Hematopoietic multipotent progenitor cell treated with erythropoietin and hydrocortisone succinate and interleukin-3 and kit ligand, for 4 days (in vitro differentiated cells): ENCODE measurements around the gene IQSEC1.

Source experiments
- DNase-seq: peaks from one replicate; pipeline ENCODE4 v3.0.0-alpha.2; 2015

Gene IQSEC1

DNA sequence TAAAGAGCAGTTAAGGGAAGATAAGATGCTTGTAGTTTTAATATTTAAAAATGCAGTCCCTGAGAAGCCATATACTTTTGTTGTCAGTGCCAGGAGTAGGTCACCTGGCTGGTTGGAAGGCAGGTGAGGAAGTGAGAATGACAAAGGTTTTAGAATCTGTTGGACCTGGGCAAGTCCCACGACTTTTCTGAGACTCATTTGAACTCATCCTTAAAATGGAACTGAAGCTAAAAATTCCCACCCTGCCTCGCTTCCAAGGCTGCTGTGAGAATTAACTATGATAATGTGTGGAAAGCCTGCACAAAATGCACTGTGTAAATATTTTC is 77.1 kb downstream of the IQSEC1 start:
- no peak for DNase-seq

DNA sequence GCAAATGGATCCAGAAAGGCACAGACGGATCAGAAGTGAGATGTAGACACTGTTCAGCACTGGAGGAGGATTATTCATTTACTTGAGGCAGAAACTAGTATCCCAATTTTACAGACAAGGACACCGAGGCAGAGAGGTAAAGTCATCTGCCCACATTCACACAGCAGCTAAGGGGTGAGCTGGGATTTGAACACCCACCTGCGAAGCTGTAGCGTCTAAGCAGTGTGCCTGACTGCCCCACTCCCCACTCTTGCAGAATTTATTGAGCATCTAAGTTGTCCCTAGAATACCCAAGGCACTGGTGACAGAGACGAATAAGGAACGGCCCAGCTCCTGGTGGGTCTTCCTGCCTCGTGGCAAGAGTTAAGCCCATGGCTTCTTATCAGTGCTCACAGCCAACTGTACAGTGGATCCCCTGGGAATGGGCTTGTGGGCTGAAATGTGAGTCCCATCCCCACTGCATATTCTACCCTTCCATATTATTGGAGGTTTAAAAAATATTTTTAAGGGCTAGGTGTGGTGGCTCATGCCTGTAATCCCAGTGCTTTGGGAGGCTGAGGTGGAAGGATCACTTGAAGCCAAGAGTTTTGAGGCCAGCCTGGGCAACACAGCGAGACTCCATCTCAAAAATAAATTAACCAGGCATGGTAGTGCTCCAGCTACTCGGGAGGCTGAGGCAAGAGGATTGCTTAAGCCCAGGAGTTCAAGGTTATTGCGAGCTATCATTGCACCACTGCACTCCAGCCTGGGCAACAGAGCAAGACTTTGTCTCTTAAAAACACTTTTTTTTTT is 77.6 kb downstream of the IQSEC1 start:
- DNase-seq, result peak; percentile 33

DNA sequence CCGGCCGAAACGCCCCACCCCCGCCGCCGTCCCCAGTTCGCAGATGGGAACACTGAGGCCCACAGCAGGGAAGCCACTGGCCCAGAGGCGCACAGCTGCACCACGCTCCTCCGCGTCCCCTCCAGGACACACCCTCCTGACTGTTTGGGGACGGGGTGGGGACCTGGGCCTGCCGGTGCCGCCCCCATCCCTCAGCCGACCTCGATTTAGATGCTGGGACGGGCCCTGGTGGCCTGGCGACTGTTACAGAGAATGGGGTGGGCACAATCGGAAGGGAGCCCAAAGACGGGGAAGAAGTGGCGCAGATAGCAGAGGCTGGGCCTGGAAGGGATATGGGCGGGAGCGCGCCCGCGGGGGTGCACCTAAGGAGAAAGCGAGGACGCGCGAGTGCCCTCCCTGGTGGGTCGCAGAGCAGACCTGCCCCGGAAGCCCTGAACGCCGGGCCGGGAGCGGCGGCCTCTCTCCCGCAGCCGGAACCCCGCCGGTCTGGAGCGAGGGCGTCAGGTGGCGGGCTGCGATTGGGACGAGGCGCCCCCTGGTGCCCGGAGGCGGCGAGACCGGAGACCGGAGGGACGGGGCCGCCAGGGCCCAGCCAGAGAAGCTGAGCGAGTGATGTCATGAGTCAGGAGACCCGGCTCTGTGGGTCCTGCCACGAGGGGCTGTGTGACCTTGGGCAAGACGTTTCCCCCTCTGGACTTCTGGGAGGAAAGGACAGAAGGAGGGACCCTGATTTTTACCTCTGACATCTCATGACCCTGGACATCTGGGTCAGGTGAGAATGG is 78.4 kb downstream of the IQSEC1 start:
- peak; percentile 94 for DNase-seq

DNA sequence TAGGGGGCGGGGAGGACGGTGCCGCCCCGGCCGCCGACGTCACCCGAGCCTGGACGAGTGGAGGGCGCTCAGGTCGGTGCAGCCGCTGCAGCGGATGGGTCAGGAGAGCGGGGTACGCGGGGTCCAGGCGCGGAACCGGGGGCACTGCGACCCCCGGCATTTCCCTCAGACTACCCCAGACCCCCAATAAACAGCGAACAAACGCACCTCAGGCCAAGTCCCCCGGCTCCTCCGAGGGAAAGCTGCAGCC is 78.9 kb downstream of the IQSEC1 start:
- peak; percentile 36 for DNase-seq

- peak; percentile 55 for DNase-seq
Measured at GRCh38 chr3:12993517-12994356, 79.5 kb downstream of the IQSEC1 start.

GRCh38 chr3:12992629-12993516 is 80.4 kb downstream of the IQSEC1 start:
- DNase-seq, result peak; percentile 25

GRCh38 chr3:12991861-12992281 is 81.4 kb downstream of the IQSEC1 start:
- no peak for DNase-seq

DNA sequence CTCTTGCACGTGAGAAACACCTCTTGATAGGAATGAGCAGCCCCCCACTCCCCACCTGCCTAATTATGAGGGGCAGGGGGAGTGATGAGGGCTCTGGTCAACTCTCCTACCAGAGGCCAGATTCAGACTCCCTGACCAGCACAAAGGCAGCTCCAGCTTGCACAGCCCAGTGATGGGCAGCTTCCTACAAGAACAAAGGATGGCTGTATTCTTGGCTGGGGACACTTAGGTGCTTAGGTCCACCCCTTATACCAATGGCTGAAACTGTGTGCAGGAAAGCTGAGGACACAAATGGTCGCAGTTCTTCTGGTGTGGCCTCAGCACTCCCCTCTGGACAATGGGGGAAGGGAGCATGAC is 81.8 kb downstream of the IQSEC1 start:
- no peak for DNase-seq

- DNase-seq, result no peak
Measured at GRCh38 chr3:12990781-12991480, 82.3 kb downstream of the IQSEC1 start.

DNA sequence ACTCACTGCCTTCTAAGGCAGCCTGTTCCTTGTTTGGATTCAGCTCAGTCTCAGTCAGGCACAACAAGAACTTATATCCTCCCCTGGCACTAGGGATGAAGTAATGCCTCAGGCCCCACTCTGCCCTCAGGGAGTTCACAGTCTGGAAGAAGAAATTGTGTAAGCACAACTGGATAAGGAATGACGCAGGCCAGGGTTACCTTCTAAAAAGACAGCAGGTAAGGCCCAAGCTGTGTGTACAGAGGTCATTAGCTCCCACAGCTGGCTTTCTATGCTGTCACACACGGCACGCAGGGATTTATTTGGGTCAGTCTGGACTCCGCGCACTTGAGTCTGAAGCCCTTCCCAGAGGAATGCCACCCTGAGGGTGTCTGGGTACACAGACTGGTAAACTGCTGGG is 82.9 kb downstream of the IQSEC1 start:
- no peak for DNase-seq

GRCh38 chr3:12988728-12989454 is 84.3 kb downstream of the IQSEC1 start:
- no peak for DNase-seq

GRCh38 chr3:12987602-12988001 is 85.6 kb downstream of the IQSEC1 start:
- DNase-seq, result no peak

DNA sequence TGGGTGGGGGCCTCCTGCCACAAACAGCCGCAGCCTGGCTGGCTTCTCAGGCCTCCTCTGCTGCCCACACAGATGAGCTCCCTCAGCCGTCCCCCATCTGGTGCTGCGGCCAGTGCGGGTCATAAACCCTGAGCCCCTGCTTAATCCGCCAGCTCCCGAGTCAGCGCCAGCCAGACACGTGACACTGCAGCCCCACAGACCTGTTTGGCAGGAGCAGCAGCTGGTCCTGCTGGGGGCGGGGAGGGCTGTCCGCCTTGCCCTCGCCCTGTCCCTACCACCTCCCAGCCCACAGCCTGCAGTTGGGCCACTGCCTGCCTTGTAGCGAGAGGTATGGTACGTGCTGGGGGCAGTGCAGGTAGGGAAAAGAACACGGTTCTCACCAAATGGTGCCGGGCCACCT is 86.2 kb downstream of the IQSEC1 start:
- DNase-seq, result no peak

DNA sequence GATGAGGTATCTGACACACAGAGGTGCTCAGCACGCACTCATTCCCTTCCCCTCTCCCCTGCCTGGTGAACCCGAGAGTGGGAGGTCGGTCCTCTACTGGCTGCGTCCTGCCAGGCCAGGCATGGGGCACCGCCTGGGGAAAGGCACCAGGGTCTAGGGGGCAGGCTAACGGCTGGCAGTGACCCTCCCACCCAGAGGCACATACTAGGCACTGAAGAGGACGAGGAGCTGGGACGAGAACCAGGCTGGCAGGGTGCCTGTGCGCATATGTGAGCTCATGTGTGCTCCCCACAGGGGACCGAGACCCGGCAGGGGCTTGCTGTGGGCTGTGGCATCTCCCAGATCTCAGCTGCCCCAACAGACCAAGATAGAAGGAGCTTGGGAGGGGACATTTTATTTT is 86.7 kb downstream of the IQSEC1 start:
- DNase-seq, result no peak

DNA sequence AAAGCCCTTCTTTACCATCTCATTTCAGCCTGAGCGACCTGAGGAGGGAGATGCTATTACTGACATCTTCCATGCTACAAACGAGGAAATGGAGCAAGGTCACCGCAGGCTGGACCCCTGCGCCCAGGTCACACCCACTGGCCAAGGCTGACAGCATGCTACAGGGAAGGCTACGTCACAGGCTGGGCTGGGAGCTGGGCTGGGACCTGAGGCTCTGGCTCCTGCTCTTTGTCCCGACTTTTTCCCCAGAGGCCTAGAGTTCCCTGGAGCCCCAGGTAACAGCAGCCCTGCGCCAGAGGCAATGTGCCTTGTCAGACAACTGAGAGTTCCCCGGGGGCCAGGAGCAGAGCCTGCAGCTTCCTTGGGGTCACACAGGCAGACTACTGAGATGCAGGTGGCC is 87.2 kb downstream of the IQSEC1 start:
- DNase-seq, result no peak

DNA sequence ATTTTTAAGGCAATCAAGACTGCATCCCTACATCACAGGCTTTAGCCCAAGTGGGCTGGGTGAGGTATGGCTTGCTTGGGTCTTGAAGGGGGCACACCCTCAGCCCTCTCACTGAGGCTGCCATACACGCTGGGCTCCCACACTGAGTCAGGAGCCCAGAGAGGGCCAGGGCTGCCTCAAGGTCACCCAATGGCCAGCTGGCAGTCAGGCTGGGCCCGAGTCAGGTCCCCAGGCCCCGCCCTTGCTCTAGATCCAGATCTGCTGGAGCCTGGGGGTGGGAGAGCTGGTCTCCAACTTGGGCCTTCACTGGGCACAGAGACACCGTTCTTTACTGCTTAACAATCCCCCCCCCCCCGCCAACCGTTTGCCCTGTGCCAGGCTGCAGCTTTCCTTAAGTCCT is 88.1 kb downstream of the IQSEC1 start:
- DNase-seq, result no peak

DNA sequence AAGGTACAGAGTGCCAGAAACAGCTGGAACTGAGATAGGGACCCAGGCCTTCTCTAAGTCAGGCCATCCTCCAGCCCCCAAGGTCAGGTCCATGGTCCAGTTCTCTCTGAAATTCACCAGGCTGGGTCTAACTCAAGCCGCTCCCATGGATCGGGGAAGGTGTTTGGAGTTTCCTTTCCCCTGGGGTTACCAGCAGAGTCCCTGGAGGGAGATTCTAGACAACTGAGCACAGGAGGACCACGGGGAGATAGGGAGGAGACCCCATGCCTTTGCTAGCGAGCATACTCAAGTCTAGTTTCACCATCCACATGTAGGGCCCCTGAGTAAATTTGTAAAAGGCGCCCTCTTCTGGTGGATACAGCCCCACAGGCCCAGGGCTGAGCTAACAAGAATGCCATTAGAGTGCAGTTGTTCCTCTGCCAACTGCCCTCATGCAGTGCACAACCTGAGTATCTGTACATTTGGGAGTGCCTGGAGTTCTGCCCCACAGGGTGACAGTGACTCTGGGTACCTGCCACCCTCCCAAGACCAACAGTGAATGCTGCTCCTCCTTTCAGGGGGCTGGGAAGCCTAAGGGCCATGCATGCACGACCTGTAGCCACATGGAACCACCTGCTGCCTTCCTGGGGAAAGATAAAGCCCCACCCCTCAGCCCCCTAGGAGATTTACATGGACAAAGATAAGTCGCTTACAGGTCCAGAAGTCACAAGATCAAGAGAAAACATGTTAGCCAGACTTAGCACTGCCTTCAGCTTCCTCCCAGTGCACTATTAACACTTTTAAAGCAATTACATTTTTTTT is 89.0 kb downstream of the IQSEC1 start:
- DNase-seq, result peak; percentile 92

DNA sequence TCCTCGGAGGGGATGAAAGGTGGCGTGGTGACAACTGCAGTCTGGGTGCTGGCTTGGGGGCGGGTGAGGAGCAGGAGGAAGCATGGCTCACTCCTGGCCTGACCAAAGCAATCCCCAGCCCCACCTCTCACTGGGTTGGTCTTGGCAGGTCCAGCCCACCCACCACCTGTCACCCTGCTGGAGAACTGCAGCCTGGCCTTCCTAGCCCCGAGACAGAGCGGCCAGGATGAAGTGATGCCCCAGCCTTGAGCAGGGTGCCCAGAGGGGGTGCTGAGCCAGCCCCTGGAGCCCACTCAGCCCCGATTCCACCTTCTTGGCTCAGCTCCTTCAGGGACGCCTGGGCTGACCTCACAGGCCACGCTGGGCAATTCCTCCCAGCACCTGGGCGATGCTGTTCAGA is 89.9 kb downstream of the IQSEC1 start:
- no peak for DNase-seq

GRCh38 chr3:12982619-12983101 is 90.6 kb downstream of the IQSEC1 start:
- peak; percentile 54 for DNase-seq
